GM12873 (cell line): ENCODE results near the gene GNPTG.

ENCODE experiments used
- TF ChIP-seq, protein P1 (sequence below): IDR thresholded peaks from 2 replicates; pipeline ENCODE4 v1.5.1; 2012; ENCODE audit warnings: low read depth, mild to moderate bottlenecking, moderate library complexity, low read length, control low read depth; ENCODE audit not compliant: insufficient read depth; ENCODE audit errors: missing control alignments

The GNPTG gene

DNA sequence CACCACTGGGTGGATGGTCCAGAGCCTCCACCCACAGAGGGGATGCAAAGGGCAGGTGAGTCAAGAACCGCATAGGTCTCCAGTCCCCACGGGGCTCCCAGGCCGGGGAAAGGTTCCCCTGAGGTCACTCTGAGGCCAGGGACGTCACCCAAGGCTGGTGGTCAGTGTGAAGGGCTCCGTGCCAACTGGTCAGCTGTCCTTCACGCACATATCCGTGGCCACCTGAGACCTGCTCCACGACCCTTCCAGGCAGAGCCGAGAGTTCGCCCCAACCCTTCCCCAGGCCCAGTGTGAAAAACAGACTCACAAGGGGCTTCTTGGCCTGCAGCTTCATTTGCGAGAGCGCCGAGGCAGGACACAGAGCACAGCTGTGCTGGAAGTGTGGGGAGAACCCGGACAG, 2.8 kb upstream of the GNPTG start:
- TF ChIP-seq, protein P1, sequence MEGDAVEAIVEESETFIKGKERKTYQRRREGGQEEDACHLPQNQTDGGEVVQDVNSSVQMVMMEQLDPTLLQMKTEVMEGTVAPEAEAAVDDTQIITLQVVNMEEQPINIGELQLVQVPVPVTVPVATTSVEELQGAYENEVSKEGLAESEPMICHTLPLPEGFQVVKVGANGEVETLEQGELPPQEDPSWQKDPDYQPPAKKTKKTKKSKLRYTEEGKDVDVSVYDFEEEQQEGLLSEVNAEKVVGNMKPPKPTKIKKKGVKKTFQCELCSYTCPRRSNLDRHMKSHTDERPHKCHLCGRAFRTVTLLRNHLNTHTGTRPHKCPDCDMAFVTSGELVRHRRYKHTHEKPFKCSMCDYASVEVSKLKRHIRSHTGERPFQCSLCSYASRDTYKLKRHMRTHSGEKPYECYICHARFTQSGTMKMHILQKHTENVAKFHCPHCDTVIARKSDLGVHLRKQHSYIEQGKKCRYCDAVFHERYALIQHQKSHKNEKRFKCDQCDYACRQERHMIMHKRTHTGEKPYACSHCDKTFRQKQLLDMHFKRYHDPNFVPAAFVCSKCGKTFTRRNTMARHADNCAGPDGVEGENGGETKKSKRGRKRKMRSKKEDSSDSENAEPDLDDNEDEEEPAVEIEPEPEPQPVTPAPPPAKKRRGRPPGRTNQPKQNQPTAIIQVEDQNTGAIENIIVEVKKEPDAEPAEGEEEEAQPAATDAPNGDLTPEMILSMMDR: no peak

DNA sequence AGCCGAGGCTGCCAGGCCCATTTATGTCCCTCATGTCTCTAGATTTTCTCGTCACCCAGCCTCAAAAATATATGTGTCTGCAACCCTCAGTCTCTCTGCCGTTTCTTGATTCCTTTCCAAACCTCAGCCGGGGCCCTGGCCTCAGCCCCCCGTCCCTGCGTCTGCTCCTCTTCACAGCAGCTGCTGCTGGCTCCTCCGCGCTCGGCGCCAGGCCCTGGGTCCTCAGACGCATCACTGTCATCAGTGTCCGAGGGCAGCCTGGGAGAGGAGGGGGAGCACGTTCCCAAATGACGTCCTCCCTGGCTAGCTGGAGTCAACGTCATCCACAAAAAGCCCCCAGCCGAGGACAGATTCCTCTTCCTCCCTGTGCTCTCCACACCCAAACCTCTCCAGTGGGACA, 2.4 kb upstream of the GNPTG start:
- TF ChIP-seq, protein P1: no peak

DNA sequence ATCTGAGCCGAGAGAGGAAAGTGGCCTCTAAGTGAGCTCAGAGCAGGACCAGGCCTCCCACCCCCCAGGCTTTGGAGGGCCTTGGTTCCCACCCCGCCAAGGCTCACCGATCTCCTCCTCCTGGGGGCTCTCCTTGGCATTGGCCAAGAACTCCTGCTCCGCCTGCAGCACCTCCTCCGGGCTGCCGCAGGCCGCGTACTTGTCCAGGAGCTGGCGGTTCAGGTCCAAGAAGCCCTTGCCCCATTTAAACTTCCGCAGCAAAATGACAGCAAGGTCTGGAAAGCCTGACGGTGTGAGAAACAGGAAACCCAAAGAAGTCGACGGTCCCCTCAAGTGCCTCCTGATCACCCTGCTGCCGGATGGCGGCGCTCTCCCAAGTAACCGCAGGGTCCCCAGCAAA, 1.8 kb upstream of the GNPTG start:
- TF ChIP-seq, protein P1: no peak

DNA sequence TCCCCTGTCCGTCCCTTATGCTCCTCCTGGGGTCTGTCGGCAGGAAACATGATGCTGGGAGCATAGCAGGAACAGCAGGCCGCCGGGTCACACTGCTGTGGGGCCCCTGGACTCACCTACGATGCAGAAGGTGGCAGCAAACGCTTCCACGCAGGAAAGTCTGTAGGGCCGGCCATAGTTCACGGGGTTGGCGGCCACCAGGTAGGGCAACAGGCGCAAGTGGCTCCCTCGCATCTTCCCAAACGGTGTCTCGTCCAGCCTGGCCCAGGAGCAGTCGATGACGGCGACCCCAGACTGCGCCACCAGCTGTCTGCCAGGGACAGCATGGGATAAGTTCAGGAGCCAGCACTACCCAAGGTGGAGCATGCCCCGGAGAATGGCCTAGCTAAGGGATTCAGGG, 1.0 kb upstream of the GNPTG start:
- TF ChIP-seq, protein P1: no peak

DNA sequence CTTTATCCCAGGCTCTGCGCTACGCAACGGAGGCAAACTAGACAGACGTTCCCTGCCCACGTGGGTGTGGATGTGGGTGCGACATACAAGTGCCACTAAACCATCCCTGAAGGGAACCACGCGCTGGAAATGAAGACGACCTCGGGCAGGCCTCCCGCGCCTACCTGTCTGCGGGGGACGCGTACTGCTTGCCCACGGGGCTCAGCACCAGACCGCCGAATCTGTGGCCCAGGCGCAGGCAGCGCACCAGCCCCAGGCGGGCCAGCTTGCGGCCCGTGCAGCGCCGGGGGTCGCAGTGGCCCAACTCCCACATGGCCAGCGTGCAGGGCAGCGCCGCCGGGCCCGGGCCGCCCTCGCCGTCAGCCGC, 533 bp upstream of the GNPTG start:
- TF ChIP-seq, protein P1: no peak

DNA sequence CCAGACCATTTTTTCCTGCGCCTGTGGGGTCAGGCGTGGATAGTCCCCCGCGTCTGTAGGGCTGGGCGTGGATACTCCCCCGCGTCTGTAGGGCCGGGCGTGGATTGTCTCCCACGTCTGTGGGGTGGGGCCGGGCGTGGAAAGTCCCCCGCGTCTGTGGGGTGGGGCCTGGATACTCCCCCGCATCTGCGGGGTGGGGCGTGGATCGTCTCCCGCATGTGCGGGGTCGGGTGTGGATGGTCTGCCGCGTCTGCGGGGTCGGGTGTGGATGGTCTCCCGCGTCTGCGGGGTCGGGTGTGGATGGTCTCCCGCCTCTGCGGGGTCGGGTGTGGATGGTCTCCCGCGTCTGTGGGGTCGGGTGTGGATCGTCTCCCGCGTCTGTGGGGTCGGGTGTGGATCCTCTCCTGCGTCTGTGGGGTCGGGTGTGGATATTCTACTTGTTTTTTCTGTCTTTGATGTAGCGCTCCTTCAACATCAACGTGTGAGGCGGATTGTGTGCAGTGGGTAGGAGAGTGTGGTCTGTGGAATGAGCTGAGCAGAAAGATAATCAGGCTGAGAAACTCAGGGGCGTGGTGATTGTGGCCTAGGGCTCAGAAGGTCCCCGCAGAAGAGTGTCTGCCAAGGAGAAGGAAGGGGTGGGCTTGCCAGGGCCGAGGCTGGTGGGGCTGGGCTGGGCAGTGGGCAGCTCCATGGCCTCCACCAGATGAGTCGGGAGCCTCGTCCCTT, 3.2 kb downstream of the GNPTG start:
- TF ChIP-seq, protein P1: no peak

DNA sequence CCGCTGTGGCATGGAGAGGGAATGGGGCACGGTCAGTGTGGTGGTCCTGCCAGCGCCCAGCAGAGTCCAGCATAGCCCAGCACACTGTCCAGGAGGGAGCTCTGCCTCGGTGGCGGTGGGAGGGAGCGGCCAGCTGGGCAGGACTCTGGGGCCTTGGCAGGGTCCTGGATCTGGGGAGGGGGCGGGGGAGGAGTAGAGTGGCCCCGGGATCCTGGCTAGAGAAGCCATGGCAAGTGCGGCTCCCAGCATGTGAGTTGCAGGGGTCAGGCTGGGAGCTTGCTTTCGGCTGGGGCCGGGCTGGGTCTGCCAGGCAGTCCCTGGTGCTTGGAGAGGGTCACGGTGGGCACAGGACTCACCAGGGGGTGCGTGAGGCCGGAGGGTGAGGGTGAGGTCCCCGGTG, 3.9 kb downstream of the GNPTG start:
- TF ChIP-seq, protein P1: no peak
